ENCODE measurements around the gene DPH5.
A peak's percentile ranks its signal among the peaks of the same experiment; 100 is the strongest.
"Not testable (repeated sequence)": the region's sequence is repeated elsewhere in the genome, so short reads cannot be mapped to it uniquely, and the experiment has no call there.

DPH5 gene

GRCh38 chr1:101025657-101026429, at the start of gene DPH5:
TSS of gene DPH5 (minus strand) at chr1:101025784. CDS start at chr1:101025443, 341 bp downstream.
- DNase-seq: peak; percentile 90

DNA sequence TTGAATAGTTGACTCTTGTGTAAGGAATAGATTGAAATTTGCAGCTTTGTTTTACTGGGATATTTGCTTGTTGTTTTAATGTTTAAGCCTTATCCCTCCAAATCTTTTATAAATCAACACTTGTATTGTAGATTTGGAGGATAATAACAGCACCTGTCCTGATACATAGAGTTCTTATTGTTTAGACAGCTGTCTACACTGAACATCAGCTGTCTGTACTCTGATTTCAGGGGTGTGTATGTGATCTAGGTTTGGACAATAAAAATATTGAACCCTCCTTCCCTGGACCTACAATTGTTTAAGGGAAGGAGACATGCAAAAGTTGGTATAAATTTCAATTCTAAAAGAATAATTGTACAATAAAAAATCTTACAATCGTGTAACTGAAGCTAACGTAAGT, 48.3 kb upstream of the DPH5 start:
- DNase-seq: no peak

DNA sequence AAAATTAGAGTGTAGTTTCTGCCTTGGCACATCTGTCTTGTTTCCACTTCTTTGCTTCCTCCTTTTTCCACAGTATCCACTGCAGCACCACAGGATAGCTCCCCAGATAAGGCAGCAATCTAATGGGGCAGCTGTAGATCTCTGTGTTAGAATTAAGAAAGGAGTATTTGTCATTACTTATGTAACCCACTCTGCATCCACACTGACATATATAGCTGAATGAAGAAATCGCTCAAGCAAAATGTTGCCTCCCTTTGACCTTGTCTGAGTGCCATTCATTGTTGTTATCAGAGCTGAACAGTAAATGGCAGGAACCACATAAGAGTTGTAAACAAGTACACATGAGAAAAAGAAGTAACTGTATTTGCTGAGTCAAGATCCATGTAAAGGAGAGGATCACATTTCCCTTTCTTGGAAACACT, 45.9 kb upstream of the DPH5 start:
- no peak for DNase-seq

GRCh38 chr1:101069158-101069557, 43.6 kb upstream of the DPH5 start:
- DNase-seq: no peak

DNA sequence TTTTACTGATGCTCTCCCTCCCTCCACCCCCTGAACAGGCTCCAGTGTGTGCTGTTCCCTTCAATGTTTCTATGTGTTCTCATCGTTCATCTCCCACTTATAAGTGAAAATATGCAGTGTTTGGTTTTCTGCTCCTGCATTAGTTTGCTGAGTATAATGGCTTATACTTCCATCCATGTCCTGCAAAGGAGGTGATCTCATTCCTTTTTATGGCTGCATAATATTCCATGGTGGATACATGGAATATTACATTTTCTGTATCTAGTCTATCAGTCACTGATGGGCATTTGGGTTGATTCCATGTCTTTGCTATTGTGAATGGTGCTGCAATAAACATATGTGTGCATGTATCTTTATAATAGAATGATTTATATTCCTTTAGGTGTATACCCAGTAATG, 41.4 kb upstream of the DPH5 start:
- DNase-seq: not testable (repeated sequence)

DNA sequence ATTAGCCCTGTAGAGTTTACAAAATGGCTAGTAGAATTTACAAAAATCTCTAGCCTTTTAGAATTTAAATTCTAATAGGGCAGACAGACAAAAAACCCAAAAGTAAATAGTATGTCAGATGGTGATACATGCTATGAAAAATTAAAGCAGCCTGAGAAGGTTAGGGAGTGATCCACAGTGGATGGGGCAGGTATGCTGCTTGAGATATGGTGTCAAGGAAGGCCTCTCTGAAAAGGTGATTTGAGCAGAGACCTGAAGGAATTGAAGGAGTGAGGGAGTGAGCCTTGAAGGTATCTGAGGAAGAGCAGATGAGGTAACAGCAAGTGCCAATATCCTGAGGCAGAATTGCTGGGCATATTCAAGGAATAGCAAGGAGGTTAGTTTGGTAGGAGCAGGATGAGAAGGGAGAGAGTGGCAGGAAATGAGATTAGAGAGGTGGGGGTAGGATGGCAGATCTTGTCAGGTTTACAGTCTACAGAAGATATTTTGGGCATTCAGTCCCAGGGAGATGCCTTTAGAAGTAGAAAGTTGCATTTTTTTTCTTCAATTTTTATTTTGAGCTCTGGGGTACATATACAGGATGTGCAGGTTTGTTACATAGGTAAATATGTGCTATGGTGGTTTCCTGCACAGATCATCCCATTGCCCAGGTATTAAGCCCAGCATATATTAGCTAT, 40.8 kb upstream of the DPH5 start:
- no peak for DNase-seq

- DNase-seq: no peak
These were observed 40.0 kb upstream of the DPH5 start for GRCh38 chr1:101065575-101065974.

DNA sequence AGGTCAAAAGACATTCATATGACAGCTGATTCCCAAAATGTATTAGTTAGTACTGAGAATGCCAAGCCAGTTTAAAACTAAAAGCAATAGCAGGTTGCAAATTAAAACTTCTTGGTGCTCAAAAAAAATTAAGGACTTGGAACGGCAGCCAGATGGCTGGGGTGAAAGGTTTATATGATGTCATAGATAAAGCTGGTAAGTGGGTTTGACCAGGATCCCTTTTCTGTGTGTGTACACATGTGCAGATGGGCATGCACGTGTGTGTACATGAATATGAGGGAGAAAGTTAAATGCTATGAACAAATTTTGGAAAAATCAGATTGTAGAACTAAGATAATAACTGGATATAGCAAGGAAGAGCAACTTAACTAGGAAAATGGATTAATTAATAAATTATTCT, 39.1 kb upstream of the DPH5 start:
- no peak for DNase-seq

DNA sequence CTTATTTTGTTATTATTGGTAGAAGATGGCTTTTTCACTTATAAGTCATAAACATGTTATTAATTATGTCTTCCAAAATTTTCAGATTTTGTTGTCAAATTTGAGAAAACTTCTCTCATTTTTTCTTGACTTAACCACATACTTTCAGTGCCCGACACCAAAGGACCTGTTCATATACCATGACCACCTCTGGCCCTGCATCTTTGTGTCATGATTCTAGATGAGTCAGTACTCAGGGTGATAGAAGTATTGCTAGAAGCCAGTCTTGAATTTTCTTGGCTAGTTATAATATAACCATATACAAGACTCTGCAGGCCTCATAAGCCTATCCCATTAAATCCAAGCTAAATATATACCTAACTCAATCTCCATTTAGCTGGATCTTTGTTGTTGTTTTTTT, 35.4 kb upstream of the DPH5 start:
- no peak for DNase-seq

DNA sequence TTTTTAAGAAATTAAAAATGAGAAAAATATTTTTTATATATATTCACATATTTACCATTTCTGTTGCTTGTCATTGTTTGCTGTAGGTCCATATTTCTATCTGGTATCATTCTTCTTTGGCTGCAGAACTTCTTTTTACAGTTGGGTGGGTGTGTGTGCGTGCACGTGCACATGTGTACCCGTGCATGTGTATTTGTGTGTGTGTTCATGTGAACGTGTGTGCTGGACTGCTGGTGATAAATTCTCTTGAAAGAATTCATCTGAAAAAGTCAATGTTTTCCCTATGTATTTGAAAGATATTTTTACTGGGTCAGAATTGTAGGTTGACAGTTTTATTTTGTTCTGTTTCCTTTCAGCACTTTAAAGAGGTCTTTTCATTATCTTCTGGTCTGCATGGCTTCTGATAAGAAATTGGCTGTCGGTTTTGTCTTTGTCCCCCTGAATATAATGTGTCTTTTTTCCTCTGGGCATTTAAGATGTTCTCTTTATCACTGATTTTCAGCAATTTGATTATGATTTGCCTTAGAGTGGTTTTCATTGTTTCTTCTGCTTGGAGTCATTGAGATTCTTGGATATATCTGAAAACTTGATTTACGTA, 34.5 kb upstream of the DPH5 start:
- DNase-seq: no peak

DNA sequence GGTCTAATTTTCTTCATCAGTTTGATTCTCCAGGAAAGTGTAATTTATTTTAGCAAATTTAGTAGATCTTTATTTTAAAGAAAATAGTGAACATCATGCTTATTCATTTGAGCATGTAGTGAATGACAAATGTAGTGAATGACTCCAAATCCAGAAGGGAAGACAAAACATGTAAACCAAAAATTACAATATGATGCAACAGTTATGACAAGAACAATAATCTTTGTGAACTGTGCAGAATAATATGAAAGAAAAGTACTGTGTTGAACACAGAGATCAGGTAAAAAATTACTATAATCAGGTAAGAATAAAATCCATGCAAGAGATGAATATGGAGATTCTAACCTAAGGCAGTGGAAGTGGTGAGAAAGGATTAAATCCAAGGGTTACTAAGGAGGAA, 30.0 kb upstream of the DPH5 start:
- no peak for DNase-seq

- DNase-seq: no peak
These were observed 26.4 kb upstream of the DPH5 start for GRCh38 chr1:101051688-101052638.

- DNase-seq: no peak
These were observed 25.3 kb upstream of the DPH5 start for GRCh38 chr1:101050869-101051268.

- no peak for DNase-seq
These were observed 19.2 kb upstream of the DPH5 start for GRCh38 chr1:101044749-101045148.

GRCh38 chr1:101044259-101044658, 18.7 kb upstream of the DPH5 start:
- no peak for DNase-seq

GRCh38 chr1:101043776-101044175, 18.2 kb upstream of the DPH5 start:
- peak; percentile 65 for DNase-seq

GRCh38 chr1:101041300-101041699, 15.7 kb upstream of the DPH5 start:
- DNase-seq: no peak

DNA sequence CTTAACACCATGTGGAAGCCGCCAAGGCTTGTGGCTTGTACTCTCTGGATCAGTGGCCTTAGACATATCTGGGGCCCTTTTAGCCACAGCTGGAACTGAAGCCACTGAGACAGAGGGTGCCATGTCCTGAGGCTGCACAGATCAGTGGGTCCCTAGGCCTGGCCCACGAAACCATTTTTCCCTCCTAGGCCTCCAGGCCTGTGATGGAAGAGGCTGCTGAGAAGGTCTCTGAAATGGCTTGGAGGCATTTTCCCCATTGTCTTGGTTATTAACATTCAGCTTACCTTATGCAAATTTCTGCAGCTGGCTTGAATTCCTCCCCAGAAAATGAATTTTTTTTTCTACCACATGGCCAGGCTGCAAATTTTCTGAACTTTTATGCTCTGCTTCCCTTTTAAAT, 15.1 kb upstream of the DPH5 start:
- DNase-seq: no peak

GRCh38 chr1:101039245-101039644, 13.7 kb upstream of the DPH5 start:
- no peak for DNase-seq

DNA sequence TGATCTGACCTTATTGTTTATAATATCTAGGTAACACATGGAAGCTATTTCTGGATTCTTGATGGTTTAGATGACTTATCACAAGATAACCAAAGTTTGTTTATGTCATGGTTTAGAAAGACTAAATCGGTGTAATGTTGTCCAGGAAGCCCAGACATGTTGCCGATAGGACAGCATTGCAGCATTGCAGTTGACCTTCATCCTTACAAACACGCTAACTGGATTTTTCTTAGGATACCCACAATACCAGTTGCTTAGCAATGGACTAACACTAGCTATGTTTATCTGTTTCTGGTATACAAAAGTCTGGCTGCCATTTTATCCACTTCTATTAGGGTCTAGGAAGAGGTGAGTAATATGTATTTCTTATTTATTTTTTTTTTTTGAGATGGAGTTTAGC, 11.7 kb upstream of the DPH5 start:
- DNase-seq: no peak

DNA sequence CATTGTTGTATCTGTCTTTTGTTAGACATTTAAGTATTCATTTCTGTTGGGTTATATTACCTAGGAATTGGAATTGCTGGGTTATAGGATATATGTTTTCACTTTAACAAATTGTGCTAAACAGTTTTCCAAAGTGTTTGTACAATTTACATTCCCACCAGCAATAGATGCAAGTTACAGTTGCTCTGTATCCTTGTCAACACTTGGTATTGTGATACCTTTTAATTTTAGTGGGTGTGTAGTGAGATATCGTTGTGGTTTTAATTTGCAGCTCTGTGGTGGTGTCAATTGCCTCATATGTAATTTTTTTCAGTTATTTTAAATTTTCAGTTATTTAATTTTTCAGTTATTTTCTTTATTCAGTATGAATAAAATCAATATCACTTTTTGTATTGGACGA, 7.4 kb upstream of the DPH5 start:
- no peak for DNase-seq

DNA sequence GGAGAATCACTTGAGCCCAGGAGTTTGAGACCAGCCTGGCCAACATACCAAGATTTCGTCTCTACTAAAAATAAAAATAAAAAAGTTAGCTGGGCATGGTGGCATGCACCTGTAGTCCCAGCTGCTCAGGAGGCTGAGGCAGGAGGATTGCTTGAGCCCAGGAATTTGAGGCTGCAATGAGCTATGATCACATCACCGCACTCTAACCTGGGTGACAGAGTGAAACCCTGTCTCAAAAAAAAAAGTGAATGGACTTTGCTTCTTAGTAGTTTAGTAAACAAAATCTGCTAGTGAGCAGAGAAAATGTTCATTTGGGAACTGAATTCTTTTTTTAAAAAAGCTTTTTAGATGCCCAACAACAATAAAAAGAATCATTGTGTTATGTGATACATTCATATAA, 6.5 kb upstream of the DPH5 start:
- not testable (repeated sequence) for DNase-seq

DNA sequence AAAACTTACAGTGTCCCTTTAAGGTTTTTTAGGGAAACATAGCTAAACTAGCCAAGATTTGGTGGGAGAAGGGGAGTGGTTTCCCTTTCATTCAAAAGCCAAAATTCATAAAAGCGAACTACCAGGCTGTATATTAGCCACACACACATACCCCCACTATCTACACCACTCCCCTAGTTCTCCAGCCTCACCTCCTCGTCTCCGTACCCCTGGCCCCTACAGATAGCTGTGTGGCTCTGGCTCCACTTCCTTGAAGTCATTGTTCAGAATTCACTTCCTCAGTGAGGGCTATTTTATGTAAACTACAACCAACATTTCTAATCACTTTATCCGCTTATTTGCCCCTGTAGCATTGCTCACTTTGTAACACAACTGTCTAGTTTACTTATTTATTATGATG, 5.3 kb upstream of the DPH5 start:
- no peak for DNase-seq

Data from fibroblast of upper back skin (primary cell).